K562 (cell line): ENCODE data around the gene KCTD16. TPM values are rescaled to one million over a fixed set of nuclear protein-coding genes. Genes with fewer than 3 reads are reported as not detected.

ENCODE experiments used
- ATAC-seq: fragments of 200-7000 bp; cut with Tn5 transposase; 3 replicates; pipeline ENCODE4 v1.9.1; 2020; ENCODE audit warnings: moderate library complexity
- BruUV-seq: library from RNA; stranded (reverse); fragments of 400-500 nt; replicated peaks from 2 replicates; lab custom pipeline; 2021; lab: Mats Ljungman, UMichigan
- CTCF ChIA-PET: fragments of 300-600 bp; formaldehyde crosslinking; extraction: SDS; loops from one replicate; lab custom pipeline; 2021; ENCODE audit warnings: low intra/inter-chr PET ratio; lab: Yijun Ruan, JAX
- POLR2A ChIA-PET: fragments of 300-600, 350-650 bp; sonication (Branson Sonifier 250); formaldehyde crosslinking; extraction: SDS; loops from one replicate; lab custom pipeline; 2021; ENCODE audit warnings: antibody characterized with exemption, inconsistent platforms; lab: Yijun Ruan, JAX
- DNase-seq, 4 experiments: peaks; one replicate each; pipeline versions ENCODE4 v3.0.0 to v3.0.0-alpha.2; 2011 to 2018; ENCODE audit warnings: low spot score in 3 of 4, mixed read lengths in 3 of 4; ENCODE audit errors: extremely low read depth in 1 of 4
- FAIRE-seq: peaks from 2 replicates; lab custom pipeline; 2011; peaks lifted over from hg19 to GRCh38; lab: Jason Lieb, UNC
- H2AFZ ChIP-seq: 2 replicates; pipeline ENCODE4 v1.6.0; 2011; ENCODE audit warnings: low read depth, low read length, control low read depth, inconsistent platforms
- H3K27ac ChIP-seq: fragments of 200-600 bp; 3 replicates; pipeline ENCODE4 v1.8.0; 2011; ENCODE audit warnings: low read depth, mild to moderate bottlenecking, control low read depth, inconsistent platforms, low read length, moderate library complexity, mixed read lengths; ENCODE audit errors: extremely low read depth
- H3K27me3 ChIP-seq, 2 experiments: fragments of 300-600 bp in 1 of 2; 2 replicates in 1 of 2; 3 replicates in 1 of 2; pipeline versions ENCODE4 v1.6.0 to v1.8.0; 2011; ENCODE audit warnings: inconsistent platforms in 2 of 2, low read length in 2 of 2, mild to moderate bottlenecking in 1 of 2, mixed read lengths in 1 of 2, moderate library complexity in 1 of 2; ENCODE audit not compliant: control insufficient read depth in 2 of 2, insufficient read depth in 2 of 2
- H3K36me3 ChIP-seq: fragments of 300-600 bp; 3 replicates; pipeline ENCODE4 v1.8.0; 2011; ENCODE audit warnings: mild to moderate bottlenecking, low read length, inconsistent platforms; ENCODE audit not compliant: control insufficient read depth, insufficient read depth
- H3K4me1 ChIP-seq, 2 experiments: fragments of 200-600 bp in 1 of 2; replicated peaks in 1 of 2; 2 replicates in 1 of 2; 3 replicates in 1 of 2; pipeline versions ENCODE4 v1.5.1 to v1.8.0; 2011; ENCODE audit warnings: inconsistent platforms in 2 of 2, low read length in 2 of 2, mild to moderate bottlenecking in 1 of 2, mixed read lengths in 1 of 2, moderate library complexity in 1 of 2; ENCODE audit not compliant: control insufficient read depth in 2 of 2, insufficient read depth in 2 of 2
- H3K4me2 ChIP-seq: 2 replicates; pipeline ENCODE4 v1.6.1; 2011; ENCODE audit warnings: low read length, control low read depth, inconsistent platforms, mixed read lengths; ENCODE audit not compliant: insufficient read depth
- H3K4me3 ChIP-seq: fragments of 200-600 bp; sonication (generic), shearing (Covaris generic); 2 replicates; pipeline ENCODE4 v1.5.1; 2016; ENCODE audit warnings: control low read depth, inconsistent platforms
- H3K79me2 ChIP-seq: fragments of 200-600 bp; 3 replicates; pipeline ENCODE4 v1.8.0; 2011; ENCODE audit warnings: low read length, inconsistent platforms; ENCODE audit not compliant: control insufficient read depth, insufficient read depth
- H3K9ac ChIP-seq, 2 experiments: 2 replicates each; pipeline versions ENCODE4 v1.6.0 to v1.6.1; 2011; ENCODE audit warnings: low read depth in 2 of 2, low read length in 2 of 2, control low read depth in 1 of 2, inconsistent platforms in 1 of 2, mild to moderate bottlenecking in 1 of 2, mixed read lengths in 1 of 2; ENCODE audit not compliant: insufficient read depth in 1 of 2
- H3K9me1 ChIP-seq: one replicate; pipeline ENCODE4 v1.6.0; 2011; ENCODE audit warnings: inconsistent platforms, mild to moderate bottlenecking, low read length, moderate library complexity; ENCODE audit not compliant: control insufficient read depth, insufficient read depth
- H3K9me3 ChIP-seq: replicated peaks from 2 replicates; pipeline ENCODE4 v1.5.1; 2011; ENCODE audit warnings: low read depth, low read length, inconsistent platforms; ENCODE audit not compliant: control insufficient read depth, insufficient read depth
- H4K20me1 ChIP-seq: replicated peaks from 2 replicates; pipeline ENCODE4 v1.6.1; 2011; ENCODE audit warnings: low read length, inconsistent platforms, mixed read lengths; ENCODE audit not compliant: control insufficient read depth, insufficient read depth
- CEBPG ChIP-seq, 3 experiments: fragments of 200-800 bp in 1 of 3; sonication (Bioruptor generic) in 1 of 3; sonication (generic) in 1 of 3; formaldehyde crosslinking in 1 of 3; IDR thresholded peaks in 2 of 3; conservative IDR thresholded peaks in 1 of 3; 2 replicates each; pipeline versions ENCODE4 v1.6.1 to v1.8.0; 2016 to 2022; ENCODE audit warnings: missing compliant biosample characterization in 2 of 3, missing genetic modification characterization in 2 of 3, mild to moderate bottlenecking in 1 of 3, missing genetic modification reagents in 1 of 3
- CREB5 ChIP-seq: fragments of 250-450 bp; sonication (Bioruptor Pico); IDR thresholded peaks from 2 replicates; pipeline ENCODE4 v1.5.0; 2020; ENCODE audit warnings: mild to moderate bottlenecking
- CTCF ChIP-seq, 3 experiments: IDR thresholded peaks in 2 of 3; conservative IDR thresholded peaks in 1 of 3; 2 replicates each; pipeline ENCODE4 v1.5.1; 2011 to 2012; ENCODE audit warnings: low read length in 3 of 3, mild to moderate bottlenecking in 3 of 3, control low read depth in 2 of 3, improper control_type of control experiment in 1 of 3, inconsistent platforms in 1 of 3, low read depth in 1 of 3, mixed read lengths in 1 of 3, moderate library complexity in 1 of 3; ENCODE audit not compliant: insufficient read depth in 2 of 3
- ETV1 ChIP-seq: fragments of 450-650 bp; conservative IDR thresholded peaks from 2 replicates; pipeline ENCODE4 v1.6.1; 2016; ENCODE audit warnings: missing genetic modification characterization, control low read depth, low read depth, missing compliant biosample characterization
- MEF2D ChIP-seq: conservative IDR thresholded peaks from 2 replicates; pipeline ENCODE4 v1.6.1; 2016; ENCODE audit warnings: low read depth, missing genetic modification characterization, missing compliant biosample characterization
- TFAM ChIP-seq: fragments of 250-450 bp; sonication (Bioruptor Pico); conservative IDR thresholded peaks from 2 replicates; pipeline ENCODE4 v1.5.0; 2021; ENCODE audit warnings: mild to moderate bottlenecking, moderate library complexity
- THAP12 ChIP-seq: fragments of 250-450 bp; sonication (Bioruptor Pico); IDR thresholded peaks from 2 replicates; pipeline ENCODE4 v1.9.0; 2021; ENCODE audit warnings: mild to moderate bottlenecking, inconsistent platforms
- U2AF2 ChIP-seq: fragments of 200-400 bp; formaldehyde crosslinking; optimal IDR thresholded peaks from 2 replicates; pipeline ENCODE3; 2017; ENCODE audit warnings: low read depth, mild to moderate bottlenecking, low read length
- ZBTB17 ChIP-seq: fragments of 450-650 bp; formaldehyde crosslinking; IDR thresholded peaks from 2 replicates; pipeline ENCODE4 v1.4.0; 2020; ENCODE audit warnings: mild to moderate bottlenecking
- ZNF140 ChIP-seq: fragments of 250-450 bp; sonication (Bioruptor Pico); IDR thresholded peaks from 2 replicates; pipeline ENCODE4 v1.8.0; 2021; ENCODE audit warnings: moderate library complexity, mild to moderate bottlenecking, inconsistent platforms
- ZNF639 ChIP-seq, 2 experiments: fragments of 200-800 bp in 1 of 2; sonication (Bioruptor generic) in 1 of 2; sonication (generic) in 1 of 2; formaldehyde crosslinking in 1 of 2; IDR thresholded peaks in 1 of 2; conservative IDR thresholded peaks in 1 of 2; 2 replicates each; pipeline versions ENCODE4 v1.5.0 to v1.6.1; 2016 to 2020; ENCODE audit warnings: missing compliant biosample characterization in 1 of 2, missing genetic modification characterization in 1 of 2, missing genetic modification reagents in 1 of 2
- WGBS: fragments of 100-300 bp; shearing (Covaris generic); methylation state at CpG from one replicate; pipeline ENCODE4 v1.1.6; 2016; ENCODE audit warnings: low coverage, mixed read lengths; ENCODE audit not compliant: insufficient coverage; ENCODE audit errors: missing lambda C conversion rate; 5-methylcytosine and 5-hydroxymethylcytosine counted together
- in situ Hi-C: fragments of 300-500 bp; cut with MboI; formaldehyde crosslinking; loops from 4 replicates; pipeline ENCODE4 v1.15.0; 2018; ENCODE audit warnings: inconsistent platforms, mixed read lengths
- intact Hi-C: fragments of 100-400 bp; cut with micrococcal nuclease; formaldehyde crosslinking; loops from 2 replicates; pipeline ENCODE4 v1.14.2; 2022
- polyA plus RNA-seq, 8 experiments: library from polyadenylated mRNA; depleted of rRNA in 4 of 8; stranded (reverse) in 5 of 8; unstranded in 3 of 8; fragments of >200 nt; fragmentation: Nextera tagmentation in 2 of 8; fragmentation: Illumina TruSeq in 1 of 8; extraction: Ambion mirVana in 2 of 8; extraction: Trizol in 1 of 8; gene quantifications; 2 replicates each; pipeline versions ENCODE4 v1.2.1 to v1.2.3, GENCODE V29; 2011 to 2014; ENCODE audit warnings: inconsistent platforms in 1 of 8, missing spikeins in 1 of 8
- total RNA-seq, 7 experiments: library from RNA; depleted of rRNA in 6 of 7; stranded (reverse); fragments of >200 nt in 6 of 7; fragmentation: Illumina TruSeq in 2 of 7; extraction: Trizol in 2 of 7; gene quantifications; 2 replicates each; pipeline versions ENCODE4 v1.2.1 to v1.2.3, GENCODE V29; 2011 to 2021; ENCODE audit warnings: low replicate concordance in 1 of 7

Gene KCTD16
- total and polyA plus RNA-seq, 9 of the 15 experiments (the other 6 are each of a cell fraction or from before 2014, with no cell fraction given) = 0.04 TPM; not detected in 8

GRCh38 chr5:144236499-144236898 lies 65.8 kb downstream of the KCTD16 start (continued):
- TF ChIP-seq THAP12 = no peak
- TF ChIP-seq ZNF140 (CRISPR knock-in tag) = no peak
- TF ChIP-seq CEBPG (CRISPR knock-in tag; IDR thresholded peaks at IDR 0.05) = no peak
- no peak for TF ChIP-seq CEBPG (tag; conservative IDR thresholded peaks at IDR 0.05 in 1 of 2, IDR thresholded peaks at IDR 0.05 in 1 of 2)
- TF ChIP-seq ETV1 = no peak

GRCh38 chr5:144237851-144238250 lies 67.2 kb downstream of the KCTD16 start:
- TF ChIP-seq CTCF (IDR thresholded peaks at IDR 0.05 in 2 of 3, conservative IDR thresholded peaks at IDR 0.05 in 1 of 3; ENCODE audit: insufficient read depth in 2 of 3, low read depth in 1 of 3, low read length in 3 of 3) (no peak), ZNF639 (CRISPR knock-in tag; conservative IDR thresholded peaks at IDR 0.05 in 1 of 2, IDR thresholded peaks at IDR 0.05 in 1 of 2) (no peak), U2AF2 (no peak), CREB5 (CRISPR knock-in tag) (no peak), TFAM (no peak), ZBTB17 (CRISPR knock-in tag) (no peak), MEF2D (tag) (no peak)
- H3K9me3 ChIP-seq = no peaks in the 10 kb centered on the region
- 7% methylated on average over 2 of the region's 2 CpGs for WGBS
- CTCF ChIA-PET = no interaction called here
- H3K36me3 ChIP-seq = no peaks in the 10 kb centered on the region
- no peak for DNase-seq
- POLR2A ChIA-PET = no interaction called here
- no peaks in the 10 kb centered on the region for H4K20me1 ChIP-seq
- no TSS peak for BruUV-seq
- no peaks in the 10 kb centered on the region for H3K79me2 ChIP-seq
- no peaks in the 10 kb centered on the region for H3K4me1 ChIP-seq
- intact Hi-C loops (no loop called here), in situ Hi-C loops (no loop called here)
- FAIRE-seq = no peak
- H3K9me1 ChIP-seq = no peaks in the 10 kb centered on the region
- ATAC-seq = no peak
- no peak overlapping the region for H2AFZ ChIP-seq
- no peaks in the 10 kb centered on the region for H3K27me3 ChIP-seq
- no peak overlapping the region for H3K27ac ChIP-seq
- H3K9ac ChIP-seq = no peak overlapping the region
- no peak overlapping the region for H3K4me3 ChIP-seq
- no peak overlapping the region for H3K4me2 ChIP-seq
